GM19324 (cell line): Measurements from ENCODE around the gene SELENOM.
"Not testable (repeated sequence)": the region's sequence is repeated elsewhere in the genome, so short reads cannot be mapped to it uniquely, and the experiment has no call there.

ENCODE experiments used
- ATAC-seq: cut with Tn5 transposase; IDR thresholded peaks from one replicate; pipeline ENCODE4 v1.9.1; 2021; ENCODE audit warnings: mild to moderate bottlenecking, moderate library complexity; ENCODE audit not compliant: unreplicated experiment, low FRiP score

Gene SELENOM

DNA sequence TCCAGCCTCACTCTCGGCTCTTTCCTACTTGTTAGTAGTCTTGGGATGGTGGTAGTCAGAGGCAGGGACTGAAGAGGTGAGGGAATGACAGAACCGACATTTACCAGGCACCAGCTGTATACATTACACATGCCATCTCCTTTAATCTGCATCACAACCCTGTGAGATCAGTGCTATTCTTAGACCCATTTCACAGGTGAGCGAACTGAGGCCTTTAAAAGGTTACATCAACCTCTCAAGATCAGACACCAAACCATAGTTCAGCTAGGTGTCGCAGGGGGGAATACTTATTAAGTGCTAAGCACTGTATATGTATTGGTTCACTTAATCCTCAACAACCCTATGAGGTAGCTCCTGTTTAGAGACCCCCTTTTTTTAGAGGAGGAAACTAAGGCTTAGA is 27.3 kb upstream of the SELENOM start:
- ATAC-seq, result no peak

DNA sequence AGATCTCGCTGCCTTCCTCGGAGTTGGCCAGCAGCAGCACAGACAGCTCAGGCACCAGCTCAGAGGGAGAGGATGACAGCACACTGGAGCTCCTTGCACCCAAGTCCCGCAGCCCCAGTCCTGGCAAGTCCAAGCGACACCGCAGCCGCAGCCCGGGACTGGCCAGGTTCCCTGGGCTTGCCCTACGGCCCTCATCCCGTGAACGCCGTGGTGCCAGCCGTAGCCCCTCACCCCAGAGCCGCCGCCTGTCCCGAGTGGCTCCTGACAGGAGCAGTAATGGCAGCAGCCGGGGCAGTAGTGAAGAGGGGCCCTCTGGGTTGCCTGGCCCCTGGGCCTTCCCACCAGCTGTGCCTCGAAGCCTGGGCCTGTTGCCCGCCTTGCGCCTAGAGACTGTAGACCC is 26.5 kb upstream of the SELENOM start:
- no peak for ATAC-seq

DNA sequence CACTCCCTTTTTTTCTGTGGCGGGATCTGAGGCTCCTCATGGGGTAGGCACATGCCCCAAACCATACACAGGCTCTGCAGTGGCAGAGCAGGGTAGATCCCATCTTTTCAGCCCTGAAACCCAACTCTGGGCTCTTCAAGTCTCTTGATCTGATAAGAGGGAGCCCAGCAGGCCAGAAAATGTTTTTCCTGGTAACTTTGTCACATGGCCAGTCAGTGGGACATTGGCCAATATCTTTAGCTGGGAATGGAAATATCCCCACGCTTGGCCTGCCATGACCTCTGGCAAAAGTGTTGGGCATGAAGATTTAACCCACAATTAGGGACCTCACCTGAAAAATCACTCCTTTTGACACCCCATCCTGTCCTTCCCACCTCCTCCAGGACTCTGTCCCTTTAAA is 23.5 kb upstream of the SELENOM start:
- ATAC-seq, result no peak

- no peak for ATAC-seq
Observed at GRCh38 chr22:31128156-31128555, 20.8 kb upstream of the SELENOM start.

DNA sequence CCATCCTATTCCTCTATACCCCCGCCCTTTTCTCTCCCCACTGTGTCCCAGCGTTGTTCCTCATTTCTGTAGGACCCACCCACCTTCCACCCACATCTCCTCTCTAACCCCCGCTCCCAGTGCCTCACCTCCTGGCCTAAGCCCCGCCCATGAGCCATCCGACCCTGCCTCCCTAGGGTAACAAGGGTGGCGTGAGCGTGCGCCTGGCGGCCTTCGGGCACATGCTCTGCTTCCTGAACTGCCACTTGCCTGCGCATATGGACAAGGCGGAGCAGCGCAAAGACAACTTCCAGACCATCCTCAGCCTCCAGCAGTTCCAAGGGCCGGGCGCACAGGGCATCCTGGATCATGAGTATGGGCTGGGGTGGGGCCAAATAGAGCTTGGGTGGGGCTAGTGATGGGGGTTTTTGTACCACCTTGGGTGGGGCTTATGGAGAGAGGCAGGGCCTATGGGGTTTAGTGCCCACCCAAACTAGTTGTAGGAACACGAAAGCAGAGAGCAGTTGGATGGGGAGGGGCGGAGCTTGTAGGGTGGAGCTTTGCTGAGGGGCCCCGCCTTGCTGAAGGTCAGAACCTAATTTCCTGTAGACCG is 19.9 kb upstream of the SELENOM start:
- ATAC-seq, result no peak

DNA sequence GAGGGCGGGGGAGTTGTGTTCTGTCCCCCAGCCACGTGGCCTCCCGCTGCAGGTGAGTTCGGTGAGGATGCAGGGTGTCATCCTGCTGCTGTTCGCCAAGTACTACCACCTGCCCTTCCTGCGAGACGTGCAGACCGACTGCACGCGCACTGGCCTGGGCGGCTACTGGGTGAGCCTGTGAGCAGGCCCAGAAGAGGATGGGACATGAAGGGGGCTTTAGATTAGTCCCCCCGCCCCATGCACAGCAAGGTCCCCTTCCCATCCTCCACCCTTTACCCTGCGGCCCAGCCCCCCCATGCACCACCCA is 19.5 kb upstream of the SELENOM start:
- ATAC-seq, result no peak

GRCh38 chr22:31126128-31126868 is 18.9 kb upstream of the SELENOM start:
- ATAC-seq, result no peak

- ATAC-seq, result no peak
Observed at GRCh38 chr22:31125521-31126117, 18.3 kb upstream of the SELENOM start.

DNA sequence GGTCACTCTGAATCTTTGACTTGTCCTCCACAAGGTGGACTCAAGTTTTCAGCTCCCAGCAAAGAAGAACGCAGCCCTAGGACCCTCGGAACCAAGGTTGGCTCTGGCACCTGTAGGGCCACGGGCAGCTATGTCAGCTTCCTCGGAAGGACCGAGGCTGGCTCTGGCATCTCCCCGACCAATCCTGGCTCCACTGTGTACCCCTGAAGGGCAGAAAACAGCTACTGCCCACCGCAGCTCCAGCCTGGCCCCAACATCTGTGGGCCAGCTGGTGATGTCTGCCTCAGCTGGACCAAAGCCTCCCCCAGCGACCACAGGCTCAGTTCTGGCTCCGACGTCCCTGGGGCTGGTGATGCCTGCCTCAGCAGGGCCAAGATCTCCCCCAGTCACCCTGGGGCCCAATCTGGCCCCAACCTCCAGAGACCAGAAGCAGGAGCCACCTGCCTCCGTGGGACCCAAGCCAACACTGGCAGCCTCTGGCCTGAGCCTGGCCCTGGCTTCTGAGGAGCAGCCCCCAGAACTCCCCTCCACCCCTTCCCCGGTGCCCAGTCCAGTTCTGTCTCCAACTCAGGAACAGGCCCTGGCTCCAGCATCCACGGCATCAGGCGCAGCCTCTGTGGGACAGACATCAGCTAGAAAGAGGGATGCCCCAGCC is 17.6 kb upstream of the SELENOM start:
- ATAC-seq, result no peak

- no peak for ATAC-seq
Observed at GRCh38 chr22:31124290-31124689, 16.9 kb upstream of the SELENOM start.

- ATAC-seq, result no peak
Observed at GRCh38 chr22:31123292-31123602, 15.9 kb upstream of the SELENOM start.

GRCh38 chr22:31122532-31123291 is 15.3 kb upstream of the SELENOM start, which contains the start of gene INPP5J:
TSS of gene INPP5J (plus strand) at chr22:31122966. CDS start at chr22:31123015, 49 bp downstream.
- ATAC-seq, result no peak

DNA sequence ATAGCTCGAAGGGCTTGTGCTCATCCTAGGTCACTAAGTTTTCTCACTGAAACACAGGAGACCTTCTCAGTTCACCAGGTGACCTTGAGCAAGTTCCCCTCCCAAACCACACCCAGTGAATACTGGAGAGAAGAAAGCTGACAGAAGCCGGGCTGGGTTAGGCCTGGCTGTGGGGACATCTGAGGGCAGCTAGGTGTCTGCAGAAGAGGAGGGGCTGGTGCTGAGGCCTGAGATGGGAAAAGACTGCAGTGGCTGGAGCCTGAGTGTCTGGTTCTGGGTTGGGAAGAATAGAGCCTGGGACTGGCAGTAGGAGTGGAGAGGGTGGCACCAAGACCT is 14.8 kb upstream of the SELENOM start:
- ATAC-seq, result no peak

DNA sequence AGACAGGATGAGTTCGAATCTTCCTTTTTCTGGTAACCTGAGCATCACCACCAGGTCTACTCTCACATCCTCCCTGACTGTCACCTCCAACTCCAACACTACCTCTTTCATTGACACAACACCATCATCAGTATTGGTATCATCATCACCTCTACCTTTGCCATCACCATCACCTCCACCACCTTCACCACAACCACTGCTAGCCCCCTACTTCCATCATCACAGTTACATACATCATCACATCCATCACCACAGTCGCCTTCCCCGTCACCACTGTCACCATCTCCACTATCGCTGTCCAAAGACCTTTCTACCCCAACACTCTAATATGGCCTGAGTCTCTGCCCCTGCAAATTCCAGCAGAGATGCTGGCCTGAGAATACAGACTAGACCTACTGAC is 14.0 kb upstream of the SELENOM start:
- no peak for ATAC-seq

- no peak for ATAC-seq
Observed at GRCh38 chr22:31120642-31121041, 13.3 kb upstream of the SELENOM start.

DNA sequence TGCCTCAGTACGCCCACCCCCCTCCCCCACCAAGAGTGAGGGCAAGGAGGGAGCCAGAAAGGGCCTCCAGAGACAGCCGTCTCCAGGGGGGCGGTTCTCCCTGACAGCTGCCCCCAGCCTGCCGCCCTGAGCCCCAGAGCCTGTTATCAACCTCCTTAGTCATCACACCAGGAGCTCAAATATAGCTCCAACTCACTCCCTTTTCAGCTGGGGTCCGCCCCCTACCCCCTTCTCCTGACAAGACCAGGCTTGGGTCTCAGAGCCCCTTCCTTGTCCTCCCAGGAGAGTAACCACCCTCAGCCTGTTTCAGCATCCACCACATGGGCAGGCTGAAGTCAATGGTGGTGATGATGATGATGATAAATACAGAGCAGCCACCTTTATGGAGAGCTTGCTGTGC is 12.9 kb upstream of the SELENOM start:
- ATAC-seq, result no peak

DNA sequence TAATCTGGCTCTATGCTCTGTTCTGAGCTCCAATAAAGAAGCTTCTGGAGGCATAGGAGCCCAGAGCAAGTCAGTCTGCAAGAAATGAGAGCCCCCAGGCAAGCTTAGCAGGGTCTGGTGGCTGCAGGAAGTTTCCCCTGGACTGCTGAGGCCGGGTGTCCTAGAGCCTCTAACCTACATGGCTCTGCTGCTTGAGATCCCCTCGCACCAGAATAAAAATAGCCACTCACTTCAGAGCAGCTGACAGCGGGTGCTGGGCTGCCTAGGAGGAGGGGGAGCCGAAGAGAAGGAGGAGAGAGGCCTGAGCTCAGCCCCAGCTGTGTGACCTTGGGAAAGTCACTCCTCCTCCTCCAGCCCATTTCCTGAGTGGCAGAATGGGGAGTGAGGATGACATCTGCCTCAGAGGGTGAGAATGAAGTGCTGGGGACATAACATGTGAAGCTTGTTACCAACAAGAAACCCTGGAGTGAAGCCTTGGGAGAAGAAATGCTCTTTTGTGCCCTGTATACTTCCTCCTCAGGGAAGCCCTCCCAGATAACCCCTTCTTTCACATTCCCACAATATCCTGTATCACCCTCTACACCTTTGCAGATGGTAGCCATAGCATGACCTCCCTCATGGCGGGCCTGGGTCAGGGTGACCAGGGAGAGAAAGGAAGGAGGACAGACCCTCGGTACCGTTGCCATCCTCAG is 11.8 kb upstream of the SELENOM start:
- ATAC-seq, result no peak

DNA sequence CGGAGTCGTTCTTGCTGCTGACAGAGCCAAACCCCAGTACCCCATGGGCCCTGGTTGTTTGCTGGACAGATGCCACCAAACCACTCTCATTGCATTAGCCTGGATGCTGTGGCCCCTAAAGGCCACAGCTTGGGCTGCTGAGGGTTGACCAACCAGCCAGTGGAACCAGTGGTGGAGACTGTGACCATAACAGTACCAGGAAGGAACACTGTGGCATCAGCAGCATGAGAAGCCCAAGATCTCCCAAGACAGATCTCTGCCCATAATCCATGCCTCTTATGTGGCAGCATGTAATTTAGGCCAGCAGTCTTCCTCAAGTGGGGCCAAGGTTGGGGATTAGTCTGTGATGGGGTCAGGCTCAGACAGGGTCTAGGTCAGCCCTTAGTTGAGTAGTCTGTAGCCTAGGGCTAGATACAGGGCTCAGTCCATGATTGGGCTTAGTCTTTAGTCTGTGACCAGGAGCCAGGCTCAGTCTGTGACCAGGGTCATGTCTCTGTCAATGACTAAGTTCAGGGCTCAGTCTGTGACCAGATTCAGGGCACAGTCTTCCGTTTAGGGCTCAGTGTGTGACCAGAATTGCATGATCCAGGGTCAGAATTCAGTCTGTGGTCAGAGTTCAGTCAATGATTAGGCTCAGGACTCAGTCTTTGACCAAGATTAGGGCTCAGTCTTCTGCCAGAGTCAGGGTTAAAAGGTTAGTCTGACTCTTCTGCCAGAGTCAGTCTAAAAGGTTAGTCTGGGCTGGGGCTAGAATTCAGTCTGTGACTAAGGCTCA is 10.9 kb upstream of the SELENOM start:
- no peak for ATAC-seq

GRCh38 chr22:31112547-31113091 is 5.3 kb upstream of the SELENOM start:
- not testable (repeated sequence) for ATAC-seq

DNA sequence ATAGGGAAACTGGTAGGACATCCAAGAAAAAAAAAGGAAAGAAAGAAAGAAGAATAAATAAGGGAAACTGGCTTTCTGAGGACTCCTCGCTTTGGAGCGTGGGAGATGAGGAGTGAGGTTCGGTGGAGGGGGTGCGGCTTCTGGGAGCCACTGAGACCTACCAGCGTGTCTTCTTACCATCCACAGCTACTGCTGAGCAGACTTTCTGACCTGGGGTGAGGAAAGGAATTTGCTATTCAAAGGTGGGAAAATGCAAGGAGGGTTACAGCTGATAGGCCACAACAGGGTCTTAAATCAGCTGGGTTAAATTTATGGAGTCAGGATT is 488 bp upstream of the SELENOM start:
- ATAC-seq, result peak; percentile 23
